Prostate gland (tissue), 2 donors: ENCODE results near the gene CUL4A. TPM values are rescaled to one million over a fixed set of nuclear protein-coding genes. Genes with fewer than 3 reads are reported as not detected.

Source experiments
- DNase-seq: peaks from one replicate; pipeline ENCODE4 v3.0.0-alpha.2; 2019; ENCODE audit warnings: low spot score
- H3K27ac ChIP-seq, 2 donors: fragments of 200-600 bp; sonication (generic); 2 replicates each; pipeline ENCODE4 v1.5.1; 2017 to 2019
- H3K27me3 ChIP-seq: fragments of 200-600 bp; sonication (generic); replicated peaks from 2 replicates; pipeline ENCODE4 v1.5.1; 2019; ENCODE audit not compliant: insufficient read depth
- H3K36me3 ChIP-seq, 2 donors: fragments of 200-600 bp; sonication (generic); 1 replicate in 1 of 2; 2 replicates in 1 of 2; pipeline versions ENCODE4 v1.5.1 to v1.8.1; 2017 to 2019
- H3K4me1 ChIP-seq: fragments of 200-600 bp; sonication (generic); replicated peaks from 2 replicates; pipeline ENCODE4 v1.5.1; 2019
- H3K4me3 ChIP-seq, 2 donors: fragments of 200-600 bp; sonication (generic); 2 replicates each; pipeline ENCODE4 v1.5.1; 2017 to 2019
- H3K9me3 ChIP-seq: fragments of 200-600 bp; sonication (generic); 2 replicates; pipeline ENCODE4 v1.5.1; 2017
- POLR2A ChIP-seq: fragments of 450-650 bp; IDR thresholded peaks from one replicate; pipeline ENCODE4 v1.6.1; 2016; ENCODE audit warnings: antibody characterized with exemption, mild to moderate bottlenecking
- POLR2AphosphoS5 ChIP-seq: sonication (generic); formaldehyde crosslinking; IDR thresholded peaks from one replicate; pipeline ENCODE4 v1.6.1; 2017; ENCODE audit warnings: antibody characterized with exemption
- WGBS: methylation state at CpG from one replicate; pipeline ENCODE4 v1.1.5; 2018; 5-methylcytosine and 5-hydroxymethylcytosine counted together
- intact Hi-C: fragments of 100-400 bp; cut with DNase I; formaldehyde crosslinking; loops from one replicate; pipeline ENCODE4 v1.14.2; 2022
- total RNA-seq, 2 donors: library from RNA; depleted of rRNA; stranded (reverse); fragments of >200 nt; gene quantifications; one replicate each; pipeline ENCODE4 v1.1.0, GENCODE V29; 2016
- TF ChIP-seq, protein P1 (sequence below), 4 experiments: fragments of 200-600 bp in 2 of 4; fragments of 450-650 bp in 2 of 4; sonication (generic) in 2 of 4; IDR thresholded peaks; 1 replicate in 3 of 4; 2 replicates in 1 of 4; pipeline ENCODE4 v1.5.1; 2016 to 2019; ENCODE audit warnings: antibody characterized with exemption in 4 of 4, mild to moderate bottlenecking in 2 of 4, moderate library complexity in 2 of 4

The CUL4A gene
- total RNA-seq, 2 donors from 2014 or later, result 103 to 185 TPM

DNA sequence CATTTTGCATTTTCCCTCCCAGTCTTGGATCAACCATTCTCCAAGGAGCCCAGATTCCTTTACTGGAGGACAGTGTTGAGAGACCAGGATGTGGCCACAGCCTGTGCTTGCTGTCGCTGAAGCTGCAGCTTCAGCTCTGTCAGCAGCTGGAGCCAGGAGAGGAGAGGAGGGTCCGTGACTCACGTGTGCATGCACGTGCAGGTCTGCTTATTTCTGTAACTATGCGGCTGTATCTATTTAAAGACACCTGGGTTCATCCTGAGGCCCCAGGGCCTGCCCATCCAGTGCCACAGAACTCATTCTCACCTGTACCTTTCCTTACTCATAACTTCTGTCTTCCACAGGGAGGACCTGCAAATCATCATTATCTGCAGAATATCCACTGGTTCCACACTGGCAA lies 79.5 kb downstream of the CUL4A start:
- WGBS, result 42% methylated on average over 5 of the region's 5 CpGs
- Histone ChIP-seq H3K9me3 (no peaks in the 10 kb centered on the region), H3K27me3 (no peaks in the 10 kb centered on the region), H3K27ac (no peak overlapping the region), H3K4me1 (no peaks in the 10 kb centered on the region), H3K4me3 (no peak overlapping the region), H3K36me3 (no peaks in the 10 kb centered on the region)
- no peak for DNase-seq
- intact Hi-C loops, result no loop called here
- no peak for TF ChIP-seq POLR2AphosphoS5
- TF ChIP-seq, protein P1, sequence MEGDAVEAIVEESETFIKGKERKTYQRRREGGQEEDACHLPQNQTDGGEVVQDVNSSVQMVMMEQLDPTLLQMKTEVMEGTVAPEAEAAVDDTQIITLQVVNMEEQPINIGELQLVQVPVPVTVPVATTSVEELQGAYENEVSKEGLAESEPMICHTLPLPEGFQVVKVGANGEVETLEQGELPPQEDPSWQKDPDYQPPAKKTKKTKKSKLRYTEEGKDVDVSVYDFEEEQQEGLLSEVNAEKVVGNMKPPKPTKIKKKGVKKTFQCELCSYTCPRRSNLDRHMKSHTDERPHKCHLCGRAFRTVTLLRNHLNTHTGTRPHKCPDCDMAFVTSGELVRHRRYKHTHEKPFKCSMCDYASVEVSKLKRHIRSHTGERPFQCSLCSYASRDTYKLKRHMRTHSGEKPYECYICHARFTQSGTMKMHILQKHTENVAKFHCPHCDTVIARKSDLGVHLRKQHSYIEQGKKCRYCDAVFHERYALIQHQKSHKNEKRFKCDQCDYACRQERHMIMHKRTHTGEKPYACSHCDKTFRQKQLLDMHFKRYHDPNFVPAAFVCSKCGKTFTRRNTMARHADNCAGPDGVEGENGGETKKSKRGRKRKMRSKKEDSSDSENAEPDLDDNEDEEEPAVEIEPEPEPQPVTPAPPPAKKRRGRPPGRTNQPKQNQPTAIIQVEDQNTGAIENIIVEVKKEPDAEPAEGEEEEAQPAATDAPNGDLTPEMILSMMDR (IDR thresholded peaks at IDR 0.05), result no peak
- TF ChIP-seq POLR2A, result no peak

GRCh38 chr13:113291129-113291528 lies 81.7 kb downstream of the CUL4A start:
- 67% methylated on average over 2 of the region's 2 CpGs for WGBS
- Histone ChIP-seq H3K36me3 (no peaks in the 10 kb centered on the region), H3K4me1 (no peaks in the 10 kb centered on the region), H3K4me3 (no peak overlapping the region), H3K27me3 (no peaks in the 10 kb centered on the region), H3K9me3 (no peaks in the 10 kb centered on the region), H3K27ac (no peak overlapping the region)
- intact Hi-C loops, result loop anchor here (10.0 kb wide), 1 partner anchor 136 kb away; the partner anchor contains the start of gene PROZ
- TF ChIP-seq, protein P1 (IDR thresholded peaks at IDR 0.05), result no peak
- DNase-seq, result no peak

DNA sequence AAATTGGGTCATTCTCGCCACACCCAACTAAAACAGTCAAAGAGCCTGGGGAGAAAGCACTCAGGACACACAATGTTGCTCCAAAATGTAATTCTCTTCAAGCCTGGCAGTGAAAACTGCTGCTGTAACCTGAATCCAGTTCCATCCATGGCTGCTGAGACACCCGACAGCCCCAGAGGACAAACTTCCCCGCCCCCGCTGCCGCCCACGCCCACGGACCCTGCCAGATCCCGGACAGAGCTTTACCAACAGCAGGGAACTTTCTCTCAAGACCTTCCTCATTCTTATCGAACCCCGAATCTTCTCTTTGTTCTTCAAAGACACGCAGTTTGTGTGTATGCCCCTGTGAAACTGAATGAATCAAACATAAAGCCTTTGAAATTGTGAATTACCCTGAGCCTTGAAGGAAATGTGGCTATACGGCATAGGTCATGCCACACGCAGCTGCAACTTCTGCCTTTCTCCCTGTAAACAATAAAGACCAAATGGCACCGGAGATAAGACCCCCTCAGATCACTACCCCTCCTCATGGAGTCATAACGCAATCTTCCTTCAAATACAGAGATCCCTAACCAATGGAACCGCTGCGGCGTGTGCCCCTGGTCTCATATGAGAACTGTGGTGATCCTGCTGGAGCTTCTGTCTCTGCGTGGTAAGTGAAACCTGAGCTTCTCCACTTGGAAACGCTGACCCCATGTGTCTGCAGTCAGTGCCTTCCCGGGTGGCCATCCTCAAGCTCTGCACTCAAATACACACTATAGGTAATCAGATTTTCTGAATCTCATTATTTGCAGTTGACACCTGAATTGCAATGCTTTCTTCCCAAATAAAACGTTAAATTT lies 82.8 kb downstream of the CUL4A start:
- no peaks in the 10 kb centered on the region for H3K27me3 ChIP-seq

GRCh38 chr13:113293686-113294085 lies 84.3 kb downstream of the CUL4A start:
- no peaks in the 10 kb centered on the region for H3K36me3 ChIP-seq
- 77% methylated on average over 9 of the region's 9 CpGs for WGBS
- intact Hi-C loops, result loop anchor here (10.0 kb wide), 1 partner anchor 139 kb away; the partner anchor contains the start of gene PROZ
- H3K4me3 ChIP-seq, result no peak overlapping the region
- no peak for DNase-seq
- TF ChIP-seq POLR2AphosphoS5 (no peak), POLR2A (no peak)
- TF ChIP-seq, protein P1 (IDR thresholded peaks at IDR 0.05), result no peak
- no peaks in the 10 kb centered on the region for H3K9me3 ChIP-seq
- H3K27me3 ChIP-seq, result no peaks in the 10 kb centered on the region
- no peak overlapping the region for H3K27ac ChIP-seq
- no peaks in the 10 kb centered on the region for H3K4me1 ChIP-seq

More for the DNA sequence above, 82.8 kb downstream of the CUL4A start:
- Histone ChIP-seq H3K36me3 (no peaks in the 10 kb centered on the region), H3K27ac (peak overlapping the region; percentile 47 to 71), H3K9me3 (no peaks in the 10 kb centered on the region), H3K4me3 (peak overlapping the region; percentile 15 to 22), H3K4me1 (no peaks in the 10 kb centered on the region)
- WGBS, result 6% methylated on average over 22 of the region's 22 CpGs
- intact Hi-C loops, result loop anchor here (10.0 kb wide), 1 partner anchor 137 kb away; the partner anchor contains the start of gene PROZ
- no peak for TF ChIP-seq POLR2A
- peak; percentile 11 for TF ChIP-seq POLR2AphosphoS5
- DNase-seq, result peak; percentile 48

DNA sequence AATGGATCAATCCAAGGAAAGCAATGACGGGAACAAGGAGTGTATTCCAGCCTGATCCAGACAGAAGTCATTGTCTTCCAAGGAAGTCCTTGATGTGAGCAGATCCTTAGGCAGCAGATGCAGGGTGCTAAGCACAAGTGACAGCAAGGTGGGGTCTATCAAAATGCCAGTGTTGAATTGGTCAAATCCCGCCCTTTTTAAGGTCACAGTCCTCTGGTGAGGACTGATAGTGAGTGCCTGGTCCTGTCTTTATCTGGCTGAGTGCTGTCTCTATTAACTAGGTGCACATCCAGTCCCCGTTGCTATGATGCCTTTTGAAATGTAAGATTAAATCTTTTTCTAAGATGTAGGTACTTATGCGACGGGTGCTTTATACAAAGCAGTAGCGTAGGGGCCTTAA lies 86.4 kb downstream of the CUL4A start:
- 84% methylated on average over 6 of the region's 6 CpGs for WGBS

More for the DNA sequence above, 86.4 kb downstream of the CUL4A start:
- intact Hi-C loops, result loop anchor here (5.0 to 10.0 kb wide), 2 partner anchors 88 to 141 kb away; partner anchors contain the start of genes CUL4A, PCID2 and PROZ
- Histone ChIP-seq H3K27ac (no peak overlapping the region), H3K4me3 (no peak overlapping the region), H3K4me1 (no peaks in the 10 kb centered on the region), H3K27me3 (no peaks in the 10 kb centered on the region), H3K36me3 (no peaks in the 10 kb centered on the region), H3K9me3 (no peaks in the 10 kb centered on the region)
- DNase-seq, result no peak
- TF ChIP-seq POLR2A (no peak), POLR2AphosphoS5 (no peak)
- TF ChIP-seq, protein P1 (IDR thresholded peaks at IDR 0.05), result no peak
